Measurements from ENCODE around the gene NEDD9.

GRCh38 chr6:11236915-11237314, 4.4 kb upstream of the NEDD9 start:
- TF ChIP-seq CTCF (conservative IDR thresholded peaks at IDR 0.05; ENCODE audit: low read depth, low read length) (no peak), POLR2A (IDR thresholded peaks at IDR 0.05; ENCODE audit: low read depth, low read length) (no peak), CHD1 (IDR thresholded peaks at IDR 0.05; ENCODE audit: low read depth, low read length) (no peak)

Data from IMR-90 (cell line).